ENCODE results near the gene ATAT1. TPM values are rescaled to one million over a fixed set of nuclear protein-coding genes. Genes with fewer than 3 reads are reported as not detected.

ATAT1 gene
- total RNA-seq, 1 donor from 2014 or later: 30.3 TPM

- peaks cover 19% of the 10 kb centered on the region for H3K27me3 Mint-ChIP-seq (ENCODE audit: unreplicated experiment)
- no peaks in the 10 kb centered on the region for H3K9me3 Mint-ChIP-seq (ENCODE audit: unreplicated experiment)
- TF ChIP-seq CTCF (IDR thresholded peaks at IDR 0.05; ENCODE audit: unreplicated experiment): no peak
- DNase-seq (ENCODE audit: low spot score): no peak
- H3K4me3 Mint-ChIP-seq (ENCODE audit: unreplicated experiment): no peak overlapping the region
- peak overlapping the region; percentile 80 for H3K27ac Mint-ChIP-seq (ENCODE audit: unreplicated experiment)
- peaks cover 33% of the 10 kb centered on the region for H3K4me1 Mint-ChIP-seq (ENCODE audit: unreplicated experiment)
- peaks cover 43% of the 10 kb centered on the region for H3K36me3 Mint-ChIP-seq (ENCODE audit: low read depth, unreplicated experiment)
Measured at GRCh38 chr6:30612687-30613248, 13.9 kb upstream of the ATAT1 start.

GRCh38 chr6:30613251-30614043 lies 13.2 kb upstream of the ATAT1 start:
- Mint-ChIP-seq H3K27me3 (ENCODE audit: unreplicated experiment) (peaks cover 20% of the 10 kb centered on the region), H3K27ac (ENCODE audit: unreplicated experiment) (peak overlapping the region; percentile 80), H3K36me3 (ENCODE audit: low read depth, unreplicated experiment) (peaks cover 42% of the 10 kb centered on the region), H3K9me3 (ENCODE audit: unreplicated experiment) (no peaks in the 10 kb centered on the region), H3K4me1 (ENCODE audit: unreplicated experiment) (peaks cover 37% of the 10 kb centered on the region), H3K4me3 (ENCODE audit: unreplicated experiment) (peak overlapping the region; percentile 62)
- no peak for TF ChIP-seq CTCF (IDR thresholded peaks at IDR 0.05; ENCODE audit: unreplicated experiment)
- no peak for DNase-seq (ENCODE audit: low spot score)

- Mint-ChIP-seq H3K27me3 (ENCODE audit: unreplicated experiment) (peaks cover 20% of the 10 kb centered on the region), H3K27ac (ENCODE audit: unreplicated experiment) (peak overlapping the region; percentile 82), H3K9me3 (ENCODE audit: unreplicated experiment) (no peaks in the 10 kb centered on the region), H3K36me3 (ENCODE audit: low read depth, unreplicated experiment) (peaks cover 34% of the 10 kb centered on the region), H3K4me3 (ENCODE audit: unreplicated experiment) (peak overlapping the region; percentile 99), H3K4me1 (ENCODE audit: unreplicated experiment) (peaks cover 43% of the 10 kb centered on the region)
- TF ChIP-seq CTCF (IDR thresholded peaks at IDR 0.05; ENCODE audit: unreplicated experiment): no peak
- DNase-seq (ENCODE audit: low spot score): no peak
Measured at GRCh38 chr6:30614044-30614842, 12.4 kb upstream of the ATAT1 start.

- peaks cover 20% of the 10 kb centered on the region for H3K27me3 Mint-ChIP-seq (ENCODE audit: unreplicated experiment)
- peaks cover 45% of the 10 kb centered on the region for H3K4me1 Mint-ChIP-seq (ENCODE audit: unreplicated experiment)
- peaks cover 34% of the 10 kb centered on the region for H3K36me3 Mint-ChIP-seq (ENCODE audit: low read depth, unreplicated experiment)
Measured at GRCh38 chr6:30614843-30615218, 11.8 kb upstream of the ATAT1 start.

More at GRCh38 chr6:30614843-30615218, 11.8 kb upstream of the ATAT1 start:
- Mint-ChIP-seq H3K9me3 (ENCODE audit: unreplicated experiment) (no peaks in the 10 kb centered on the region), H3K4me3 (ENCODE audit: unreplicated experiment) (peak overlapping the region; percentile 99), H3K27ac (ENCODE audit: unreplicated experiment) (peak overlapping the region; percentile 100)
- no peak for TF ChIP-seq CTCF (IDR thresholded peaks at IDR 0.05; ENCODE audit: unreplicated experiment)
- DNase-seq (ENCODE audit: low spot score): peak; percentile 69

All from endothelial cell (in vitro differentiated cells).